Brain pericyte (primary cell): ENCODE measurements around the gene KRTAP10-9.
"Not testable (repeated sequence)": the region's sequence is repeated elsewhere in the genome, so short reads cannot be mapped to it uniquely, and the experiment has no call there.

Experiments used
- DNase-seq: peaks from one replicate; pipeline ENCODE4 v3.0.0-alpha.2; 2012; ENCODE audit warnings: low read depth, low spot score

The KRTAP10-9 gene

GRCh38 chr21:44595524-44595923, 31.4 kb upstream of the KRTAP10-9 start:
- DNase-seq: no peak

GRCh38 chr21:44596068-44596725, 30.7 kb upstream of the KRTAP10-9 start:
- no peak for DNase-seq

GRCh38 chr21:44598061-44598460, 28.8 kb upstream of the KRTAP10-9 start:
- no peak for DNase-seq

GRCh38 chr21:44599264-44600029, 27.4 kb upstream of the KRTAP10-9 start:
- DNase-seq: no peak

DNA sequence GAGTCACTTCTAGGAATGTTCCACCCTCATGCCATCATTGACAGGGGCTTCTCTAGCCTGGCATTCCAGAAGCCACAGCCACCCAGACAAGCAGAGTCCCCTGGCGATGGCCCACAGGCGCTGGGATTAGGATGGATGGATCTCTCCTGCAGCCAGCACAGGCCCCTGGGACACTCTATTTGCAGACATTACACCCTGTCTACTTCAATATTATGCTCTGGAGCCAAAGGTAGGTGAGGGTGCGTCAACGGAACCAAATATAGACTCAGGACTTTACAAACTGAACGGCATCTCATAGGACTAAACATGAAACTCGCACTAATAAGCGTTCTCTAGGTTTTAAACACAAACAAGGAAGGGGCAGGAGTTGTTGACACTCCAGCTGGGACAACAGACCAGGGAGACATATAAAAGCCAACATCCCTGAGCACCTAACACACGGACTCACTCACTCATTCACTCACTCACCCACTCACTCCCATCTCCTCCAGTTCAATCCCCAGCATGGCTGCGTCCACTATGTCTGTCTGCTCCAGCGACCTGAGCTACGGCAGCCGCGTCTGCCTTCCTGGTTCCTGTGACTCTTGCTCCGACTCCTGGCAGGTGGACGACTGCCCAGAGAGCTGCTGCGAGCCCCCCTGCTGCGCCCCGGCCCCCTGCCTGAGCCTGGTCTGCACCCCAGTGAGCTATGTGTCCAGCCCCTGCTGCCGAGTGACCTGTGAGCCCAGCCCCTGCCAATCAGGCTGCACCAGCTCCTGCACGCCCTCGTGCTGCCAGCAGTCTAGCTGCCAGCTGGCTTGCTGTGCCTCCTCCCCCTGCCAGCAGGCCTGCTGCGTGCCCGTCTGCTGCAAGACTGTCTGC, 26.5 kb upstream of the KRTAP10-9 start, which contains the start of gene KRTAP10-7:
Gene KRTAP10-7, plus strand, starts transcription at position 480 of the 861 bp plus-strand sequence. Its CDS starts 25 bp downstream, at position 505.
- DNase-seq: not testable (repeated sequence)

DNA sequence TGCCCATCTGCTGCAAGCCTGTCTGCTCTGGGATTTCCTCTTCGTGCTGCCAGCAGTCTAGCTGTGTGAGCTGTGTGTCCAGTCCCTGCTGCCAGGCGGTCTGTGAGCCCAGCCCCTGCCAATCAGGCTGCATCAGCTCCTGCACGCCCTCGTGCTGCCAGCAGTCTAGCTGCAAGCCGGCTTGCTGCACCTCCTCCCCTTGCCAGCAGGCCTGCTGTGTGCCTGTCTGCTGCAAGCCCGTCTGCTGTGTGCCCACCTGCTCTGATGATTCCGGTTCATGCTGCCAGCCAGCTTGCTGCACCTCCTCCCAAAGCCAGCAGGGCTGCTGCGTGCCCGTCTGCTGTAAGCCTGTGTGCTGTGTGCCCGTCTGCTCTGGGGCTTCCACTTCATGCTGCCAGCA, 25.8 kb upstream of the KRTAP10-9 start:
- not testable (repeated sequence) for DNase-seq

DNA sequence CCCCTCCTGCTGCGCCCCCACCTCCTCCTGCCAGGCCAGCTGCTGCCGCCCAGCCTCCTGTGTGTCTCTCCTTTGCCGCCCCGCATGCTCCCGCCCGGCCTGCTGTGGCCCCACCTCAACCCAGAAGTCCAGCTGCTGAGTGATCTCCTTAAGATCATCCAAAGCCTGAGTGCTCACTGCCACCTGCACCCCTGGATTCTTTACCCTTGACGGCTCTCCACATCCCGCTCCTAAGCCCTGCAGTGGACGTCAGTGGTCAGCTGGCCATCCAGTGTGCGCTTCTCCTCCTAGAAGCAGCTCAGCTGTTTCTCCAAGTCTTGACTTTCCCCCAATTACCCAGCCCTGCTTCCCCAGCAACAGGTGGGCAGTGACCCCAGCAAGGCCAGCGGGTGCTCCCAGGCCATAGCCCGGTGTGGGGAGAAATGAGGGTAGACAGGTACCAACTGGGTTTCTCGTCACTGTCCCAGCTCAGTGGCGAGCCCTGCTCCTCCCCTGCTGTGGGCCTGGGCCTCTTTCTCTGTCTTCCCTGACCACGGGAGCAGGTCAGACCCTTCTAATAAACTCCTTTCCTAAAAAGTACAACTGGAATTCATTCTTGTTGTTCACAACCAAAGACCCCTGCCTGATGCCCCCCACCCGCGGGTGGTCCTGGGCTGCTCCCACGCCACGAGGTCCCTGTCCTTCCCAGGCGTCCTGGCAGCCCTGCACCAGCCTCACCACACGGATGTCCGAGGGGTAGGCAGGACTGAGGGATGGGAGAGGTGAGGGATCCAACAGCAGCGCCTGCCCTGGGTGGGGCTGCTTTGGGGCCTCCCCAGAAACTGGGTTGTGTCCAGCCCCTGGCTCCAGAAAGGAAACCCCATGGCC, 25.1 kb upstream of the KRTAP10-9 start:
- DNase-seq: no peak

DNA sequence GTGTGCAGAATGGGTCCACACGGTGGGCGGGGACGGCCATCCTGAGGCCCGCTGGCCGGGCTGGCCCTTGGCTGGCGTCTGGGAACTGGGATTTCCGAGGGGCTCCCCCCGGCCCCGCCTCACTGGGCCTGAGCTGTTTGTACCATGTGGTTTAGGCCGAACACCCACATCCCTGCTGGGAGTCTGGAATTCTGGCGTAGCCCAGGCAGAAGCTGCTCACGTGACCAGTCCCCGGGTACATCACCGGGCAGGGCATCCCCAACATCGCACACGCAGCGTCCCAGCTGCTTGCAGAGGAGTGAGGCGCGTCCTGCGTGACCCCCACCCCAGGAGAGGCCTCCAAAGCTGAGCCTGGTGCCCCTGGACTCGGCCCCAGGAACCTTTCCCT, 24.4 kb upstream of the KRTAP10-9 start:
- no peak for DNase-seq

GRCh38 chr21:44603109-44603875, 23.6 kb upstream of the KRTAP10-9 start:
- DNase-seq: no peak

DNA sequence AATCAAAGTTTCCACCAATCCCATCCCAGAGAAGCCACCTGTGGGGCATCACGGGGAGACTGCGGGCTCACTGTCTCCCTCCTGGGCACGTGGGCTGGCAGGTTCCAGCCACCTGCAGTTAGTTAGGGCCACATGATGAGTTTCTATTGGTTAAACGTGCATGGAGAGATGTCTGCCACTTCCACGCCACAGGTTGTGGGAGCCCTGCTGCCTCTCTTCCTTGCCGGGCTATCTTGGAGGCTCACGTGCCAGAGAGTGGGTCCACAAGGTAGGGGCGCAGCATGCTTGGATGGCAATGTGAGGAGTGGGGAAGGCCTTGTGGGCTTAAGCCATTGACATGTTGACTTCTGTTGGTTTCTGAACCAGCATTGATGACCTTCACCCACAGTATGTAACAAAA, 23.0 kb upstream of the KRTAP10-9 start:
- no peak for DNase-seq

- DNase-seq: no peak
Measured at GRCh38 chr21:44606495-44606894, 20.4 kb upstream of the KRTAP10-9 start.

DNA sequence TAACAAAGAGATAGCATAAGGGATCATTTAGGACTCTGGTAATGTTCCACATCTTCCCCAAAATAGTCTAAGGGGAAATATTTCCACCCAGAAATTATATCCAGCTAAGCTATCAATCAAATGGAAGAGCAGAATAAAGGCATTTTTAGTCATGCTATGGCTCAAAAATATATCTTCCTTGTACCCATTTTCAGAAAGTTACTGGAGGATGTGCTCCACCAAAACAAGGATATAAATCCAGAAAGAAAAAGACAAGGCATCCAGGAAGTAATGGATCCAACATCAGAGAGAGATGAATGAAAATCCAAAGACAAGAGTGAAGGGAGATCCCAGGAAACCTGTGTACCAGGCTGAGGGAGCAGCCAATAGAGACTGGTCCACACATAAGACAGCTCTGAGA, 17.7 kb upstream of the KRTAP10-9 start:
- no peak for DNase-seq

DNA sequence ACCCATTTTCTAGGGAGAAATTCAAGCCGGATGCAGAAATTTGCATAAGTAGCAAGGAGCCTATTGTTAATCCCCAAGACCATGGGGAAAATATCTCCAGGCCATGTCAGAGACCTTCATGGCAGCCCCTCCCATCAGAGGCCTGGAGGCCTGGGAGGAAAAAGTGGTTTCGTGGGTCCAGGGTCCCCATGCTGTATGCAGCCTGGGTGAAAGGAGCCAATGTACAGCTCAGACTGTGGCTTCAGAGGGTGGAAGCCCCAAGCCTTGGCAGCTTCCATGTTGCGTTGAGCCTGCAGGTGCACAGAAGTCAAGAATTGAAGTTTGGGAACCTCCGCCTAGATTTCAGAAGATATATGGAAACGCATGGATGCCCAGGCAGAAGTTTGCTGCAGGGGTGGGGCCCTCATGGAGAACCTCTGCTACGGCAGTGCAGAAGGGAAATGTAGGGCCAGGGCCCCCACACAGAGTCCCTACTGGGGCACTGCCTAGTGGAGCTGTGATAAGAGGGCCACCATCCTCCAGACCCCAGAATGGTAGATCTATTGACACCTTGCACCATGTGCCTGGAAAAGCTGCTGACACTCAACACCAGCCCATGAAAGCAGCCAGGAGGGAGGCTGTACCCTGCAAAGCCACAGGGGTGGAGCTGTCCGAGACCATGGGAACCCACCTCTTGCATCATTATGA, 16.6 kb upstream of the KRTAP10-9 start:
- DNase-seq: not testable (repeated sequence)

GRCh38 chr21:44611551-44611950, 15.3 kb upstream of the KRTAP10-9 start:
- no peak for DNase-seq

DNA sequence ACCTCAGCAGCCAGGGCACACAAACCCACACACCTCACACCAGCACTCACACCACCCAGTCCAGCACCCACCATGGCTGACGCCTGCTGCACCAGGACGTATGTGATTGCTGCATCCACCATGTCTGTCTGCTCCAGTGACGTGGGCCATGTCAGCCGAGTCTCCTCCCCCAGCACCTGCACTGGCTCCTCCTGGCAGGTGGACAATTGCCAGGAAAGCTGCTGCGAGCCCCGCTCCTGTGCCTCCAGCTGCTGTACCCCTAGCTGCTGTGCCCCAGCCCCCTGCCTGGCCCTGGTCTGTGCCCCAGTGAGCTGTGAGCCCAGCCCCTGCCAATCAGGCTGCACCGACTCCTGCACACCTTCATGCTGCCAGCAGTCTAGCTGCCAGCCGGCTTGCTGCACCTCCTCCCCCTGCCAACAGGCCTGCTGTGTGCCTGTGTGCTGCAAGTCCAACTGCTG, 14.8 kb upstream of the KRTAP10-9 start, which contains the start of gene KRTAP10-8:
Gene KRTAP10-8, plus strand, starts transcription at position 51 of the 458 bp plus-strand sequence. Its CDS starts 22 bp downstream, at position 73.
- no peak for DNase-seq

DNA sequence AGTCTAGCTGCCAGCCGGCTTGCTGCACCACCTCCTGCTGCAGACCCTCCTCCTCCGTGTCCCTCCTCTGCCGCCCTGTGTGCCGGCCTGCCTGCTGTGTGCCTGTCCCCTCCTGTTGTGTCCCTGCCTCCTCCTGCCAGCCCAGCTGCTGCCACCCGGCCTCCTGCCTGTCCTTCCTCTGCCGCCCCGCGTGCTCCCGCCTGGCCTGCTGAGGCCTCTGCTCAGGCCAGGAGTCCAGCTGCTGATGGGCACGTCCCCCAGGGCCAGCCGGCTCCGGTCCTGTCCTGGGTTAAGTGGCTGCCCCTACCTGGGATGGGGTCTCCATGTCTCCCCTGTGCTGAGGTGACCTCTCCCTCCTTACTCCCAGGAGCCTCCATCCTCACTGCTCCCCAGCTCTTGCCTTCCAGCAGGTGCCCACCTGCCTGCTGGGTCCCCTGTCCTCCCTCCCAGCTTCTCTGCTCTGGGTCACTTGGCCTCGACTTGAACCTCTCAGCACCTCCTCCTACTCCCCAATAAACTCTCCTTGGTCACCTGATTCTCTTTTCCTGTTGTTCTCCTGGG, 14.1 kb upstream of the KRTAP10-9 start:
- DNase-seq: no peak

DNA sequence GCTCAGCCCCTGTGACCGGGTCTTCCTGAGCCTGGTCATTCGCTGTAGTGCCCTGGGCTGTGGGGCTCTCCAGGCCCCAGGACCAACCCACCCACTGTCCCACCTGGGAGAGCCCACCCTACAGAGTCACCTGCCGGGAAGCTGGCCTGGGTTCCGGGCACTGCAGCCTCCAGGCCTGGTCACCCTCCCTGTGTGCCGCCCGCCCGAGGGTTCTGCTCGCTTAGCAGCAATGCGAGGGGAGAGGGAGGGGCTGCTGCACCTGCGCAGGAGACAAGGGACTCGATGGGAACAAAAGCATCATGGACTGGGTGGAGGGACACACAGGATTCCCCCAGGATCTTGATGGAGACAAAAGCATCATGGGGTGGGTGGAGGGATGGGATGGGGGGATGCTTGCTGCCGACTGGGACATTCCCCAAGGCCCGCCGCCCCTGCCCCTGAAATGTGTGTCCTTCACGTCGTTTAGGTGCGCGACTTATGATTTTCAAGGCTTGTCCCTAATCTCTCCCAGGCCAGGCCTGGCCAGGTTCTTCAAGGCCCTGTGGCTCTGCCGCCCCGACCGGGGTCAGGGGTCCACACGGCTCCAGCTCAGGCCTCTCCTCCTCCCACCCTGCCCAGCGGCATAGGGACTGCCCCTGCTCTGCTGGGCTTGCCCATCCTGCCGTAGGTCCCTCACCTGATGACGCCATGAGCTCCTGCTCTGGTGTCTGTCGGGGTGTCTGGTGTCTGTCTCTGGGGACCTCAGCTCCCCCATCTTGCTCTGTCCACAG, 13.3 kb upstream of the KRTAP10-9 start:
- DNase-seq: no peak

DNA sequence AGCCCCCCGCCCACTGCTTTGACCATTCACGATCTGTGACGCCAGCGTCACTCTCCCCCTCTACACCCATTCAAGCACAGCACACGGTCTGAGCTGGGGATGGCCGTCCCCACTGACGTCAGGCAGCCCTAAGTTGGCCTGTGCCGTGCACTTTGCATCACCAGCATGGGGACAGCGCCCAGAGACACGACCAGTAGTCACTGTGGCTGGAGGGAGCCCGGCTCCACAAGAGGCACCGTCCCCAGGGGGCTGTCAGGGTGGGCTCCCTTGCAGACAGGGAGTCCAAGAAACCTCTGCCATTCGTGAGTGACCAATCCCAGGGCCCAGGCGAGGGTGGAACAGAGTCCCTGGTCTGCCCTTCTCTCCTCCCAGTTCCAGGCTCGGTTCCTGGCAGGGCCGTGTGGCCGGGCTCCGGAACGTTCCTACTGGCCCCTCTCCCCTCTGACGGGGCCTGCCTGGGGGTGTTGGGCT, 12.7 kb upstream of the KRTAP10-9 start:
- no peak for DNase-seq
